HG03060 (cell line): ENCODE results near the gene FOXA2.
"Not testable (repeated sequence)": the region's sequence is repeated elsewhere in the genome, so short reads cannot be mapped to it uniquely, and the experiment has no call there.

Experiments used
- ATAC-seq: cut with Tn5 transposase; IDR thresholded peaks from one replicate; pipeline ENCODE4 v1.9.1; 2021; ENCODE audit warnings: low read depth, moderate number of reproducible peaks; ENCODE audit not compliant: unreplicated experiment

Gene FOXA2

GRCh38 chr20:22584522-22584921, at the start of gene FOXA2:
Gene FOXA2 (minus strand): TSS chr20:22584572. CDS start chr20:22584278, 294 bp downstream.
- no peak for ATAC-seq

- no peak for ATAC-seq
Observed at GRCh38 chr20:22630701-22631100, 46.3 kb upstream of the FOXA2 start.

GRCh38 chr20:22629927-22630326, 45.6 kb upstream of the FOXA2 start:
- no peak for ATAC-seq

GRCh38 chr20:22629447-22629846, 45.1 kb upstream of the FOXA2 start:
- no peak for ATAC-seq

- no peak for ATAC-seq
Observed at GRCh38 chr20:22626496-22626895, 42.1 kb upstream of the FOXA2 start.

GRCh38 chr20:22623211-22623610, 38.8 kb upstream of the FOXA2 start:
- ATAC-seq, result no peak

- ATAC-seq, result no peak
Observed at GRCh38 chr20:22620342-22620741, 36.0 kb upstream of the FOXA2 start.

- ATAC-seq, result no peak
Observed at GRCh38 chr20:22619806-22620205, 35.4 kb upstream of the FOXA2 start.

- ATAC-seq, result no peak
Observed at GRCh38 chr20:22619272-22619671, 34.9 kb upstream of the FOXA2 start.

GRCh38 chr20:22617160-22617559, 32.8 kb upstream of the FOXA2 start:
- ATAC-seq, result no peak

- ATAC-seq, result no peak
Observed at GRCh38 chr20:22616551-22616950, 32.2 kb upstream of the FOXA2 start.

- ATAC-seq, result no peak
Observed at GRCh38 chr20:22615425-22615824, 31.1 kb upstream of the FOXA2 start.

- no peak for ATAC-seq
Observed at GRCh38 chr20:22611636-22612035, 27.3 kb upstream of the FOXA2 start.

- no peak for ATAC-seq
Observed at GRCh38 chr20:22607695-22608094, 23.3 kb upstream of the FOXA2 start.

- ATAC-seq, result no peak
Observed at GRCh38 chr20:22604815-22605214, 20.4 kb upstream of the FOXA2 start.

GRCh38 chr20:22601361-22602141, 17.2 kb upstream of the FOXA2 start:
- no peak for ATAC-seq

- not testable (repeated sequence) for ATAC-seq
Observed at GRCh38 chr20:22599258-22599657, 14.9 kb upstream of the FOXA2 start.

- ATAC-seq, result no peak
Observed at GRCh38 chr20:22597303-22597702, 12.9 kb upstream of the FOXA2 start.

- no peak for ATAC-seq
Observed at GRCh38 chr20:22590662-22591061, 6.3 kb upstream of the FOXA2 start.

GRCh38 chr20:22586645-22587310, 2.4 kb upstream of the FOXA2 start:
- ATAC-seq, result no peak

GRCh38 chr20:22585786-22586493, 1.6 kb upstream of the FOXA2 start:
- ATAC-seq, result no peak
